ENCODE data around the gene TWSG1. TPM values are rescaled to one million over a fixed set of nuclear protein-coding genes. Genes with fewer than 3 reads are reported as not detected.

Gene TWSG1
- total RNA-seq, 1 donor from 2014 or later = 25.8 TPM

DNA sequence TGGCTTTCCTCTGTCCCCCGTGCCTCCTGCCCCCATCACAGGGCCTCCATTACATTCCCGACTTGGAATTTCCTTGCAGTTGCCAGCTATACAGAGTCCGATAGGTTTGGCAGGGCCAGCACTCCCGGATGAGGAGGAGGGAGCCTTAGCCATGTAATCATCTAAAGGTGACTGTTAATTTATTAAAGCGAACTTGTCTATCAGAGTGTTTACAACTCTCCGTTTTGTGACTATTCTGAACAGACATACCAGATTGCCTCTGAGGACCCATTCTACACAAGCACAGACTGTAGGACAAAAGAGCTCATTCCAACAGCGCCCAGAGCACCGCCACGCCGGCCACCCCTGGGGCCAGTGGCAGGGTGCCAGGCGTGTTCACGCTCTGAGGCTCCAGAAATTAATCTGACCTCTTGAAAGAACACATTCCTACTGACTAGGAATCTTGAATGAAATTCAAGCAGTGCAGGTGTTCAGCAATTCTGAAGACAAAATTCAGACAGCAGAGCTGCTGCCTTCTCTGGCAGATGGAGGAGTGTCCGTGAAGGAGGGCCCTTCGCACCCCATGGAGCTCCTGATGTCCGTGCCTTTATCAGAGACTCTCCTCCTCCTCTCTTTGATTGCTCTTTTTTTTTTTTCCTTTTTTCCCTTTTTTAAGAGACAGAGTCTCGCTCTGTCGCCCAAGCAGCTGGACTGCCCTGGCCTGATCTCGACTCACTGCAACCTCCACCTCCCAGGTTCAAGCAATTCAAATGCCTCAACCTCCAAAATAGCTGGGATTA, 82.7 kb downstream of the TWSG1 start:
- Histone ChIP-seq H3K36me3 (ENCODE audit: control insufficient read depth, insufficient read depth, low read length) (no peaks in the 10 kb centered on the region), H3K27me3 (ENCODE audit: control insufficient read depth, insufficient read depth, low read length) (no peaks in the 10 kb centered on the region), H3K4me3 (ENCODE audit: low read depth, low read length) (no peak overlapping the region)
- TF ChIP-seq, protein P1, sequence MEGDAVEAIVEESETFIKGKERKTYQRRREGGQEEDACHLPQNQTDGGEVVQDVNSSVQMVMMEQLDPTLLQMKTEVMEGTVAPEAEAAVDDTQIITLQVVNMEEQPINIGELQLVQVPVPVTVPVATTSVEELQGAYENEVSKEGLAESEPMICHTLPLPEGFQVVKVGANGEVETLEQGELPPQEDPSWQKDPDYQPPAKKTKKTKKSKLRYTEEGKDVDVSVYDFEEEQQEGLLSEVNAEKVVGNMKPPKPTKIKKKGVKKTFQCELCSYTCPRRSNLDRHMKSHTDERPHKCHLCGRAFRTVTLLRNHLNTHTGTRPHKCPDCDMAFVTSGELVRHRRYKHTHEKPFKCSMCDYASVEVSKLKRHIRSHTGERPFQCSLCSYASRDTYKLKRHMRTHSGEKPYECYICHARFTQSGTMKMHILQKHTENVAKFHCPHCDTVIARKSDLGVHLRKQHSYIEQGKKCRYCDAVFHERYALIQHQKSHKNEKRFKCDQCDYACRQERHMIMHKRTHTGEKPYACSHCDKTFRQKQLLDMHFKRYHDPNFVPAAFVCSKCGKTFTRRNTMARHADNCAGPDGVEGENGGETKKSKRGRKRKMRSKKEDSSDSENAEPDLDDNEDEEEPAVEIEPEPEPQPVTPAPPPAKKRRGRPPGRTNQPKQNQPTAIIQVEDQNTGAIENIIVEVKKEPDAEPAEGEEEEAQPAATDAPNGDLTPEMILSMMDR (IDR thresholded peaks at IDR 0.05; ENCODE audit: insufficient read depth, low read length, severe bottlenecking) = no peak
- DNase-seq (ENCODE audit: low read depth) (peak; percentile 39), FAIRE-seq (no peak)

DNA sequence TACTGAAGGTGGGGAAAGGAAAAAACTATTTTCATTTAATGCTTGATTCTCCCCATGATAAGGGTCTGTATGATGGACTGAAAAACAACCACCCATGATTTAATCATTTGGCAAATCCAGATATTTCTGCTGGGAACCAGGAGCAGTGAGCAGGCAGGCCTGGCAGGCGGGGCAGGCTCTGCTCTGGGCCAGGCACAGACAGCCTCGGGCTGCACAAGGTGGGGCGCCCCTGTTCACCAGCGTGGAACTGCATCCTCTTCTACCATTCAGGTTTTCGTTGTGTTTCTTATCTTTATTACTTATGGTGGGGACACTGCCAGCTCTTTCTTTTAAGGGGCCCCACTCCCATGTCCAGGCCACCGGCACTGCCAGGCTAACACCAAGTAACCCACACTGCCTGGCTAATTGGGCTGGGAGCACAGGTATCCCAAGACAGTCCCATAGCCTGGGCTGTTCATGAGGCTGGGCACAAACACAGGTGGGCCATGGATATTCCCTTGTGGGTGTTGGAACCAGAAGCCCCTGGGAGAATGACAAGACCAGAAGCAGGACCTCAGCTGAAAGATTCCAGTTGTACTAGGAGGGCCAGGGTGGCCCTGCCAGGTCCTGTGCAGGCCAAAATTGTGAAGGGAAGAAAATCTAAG, 83.6 kb downstream of the TWSG1 start:
- no peak for FAIRE-seq
- H3K27me3 ChIP-seq (ENCODE audit: control insufficient read depth, insufficient read depth, low read length) = no peaks in the 10 kb centered on the region
- TF ChIP-seq, protein P1 (IDR thresholded peaks at IDR 0.05; ENCODE audit: insufficient read depth, low read length, severe bottlenecking) = no peak

DNA sequence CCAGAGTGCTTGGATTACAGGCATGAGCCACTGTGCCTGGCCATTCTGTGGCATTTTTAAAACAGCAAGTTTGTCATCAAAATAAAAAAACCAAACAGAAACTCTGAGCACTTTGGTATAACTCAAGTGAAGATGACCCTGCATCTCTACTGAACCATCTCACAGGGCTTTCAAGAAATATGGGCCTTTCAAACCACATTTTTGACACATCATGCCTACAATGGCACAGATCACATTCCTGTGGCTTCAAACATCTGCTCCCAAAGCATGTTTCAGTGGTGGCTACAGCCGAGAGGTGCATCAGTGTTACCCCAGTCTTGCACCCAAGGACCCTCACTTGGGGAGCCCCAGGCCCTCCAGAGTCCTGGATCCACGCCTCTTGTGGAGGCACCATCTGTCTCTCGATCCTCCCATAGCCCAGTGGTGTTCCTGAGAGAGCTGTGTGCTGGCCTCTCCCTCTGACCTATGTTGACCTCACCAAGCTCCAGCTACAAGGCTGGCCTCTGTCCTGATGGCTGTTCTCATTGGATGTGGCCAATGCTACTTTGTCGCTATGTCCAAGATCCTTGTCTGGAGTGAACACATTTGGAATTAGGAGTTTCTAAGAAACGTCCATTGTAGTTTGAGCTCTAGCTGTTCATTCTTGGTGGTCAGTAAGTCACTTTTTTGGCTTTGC, 85.5 kb downstream of the TWSG1 start:
- Histone ChIP-seq H3K4me3 (ENCODE audit: low read depth, low read length) (no peak overlapping the region), H3K27me3 (ENCODE audit: control insufficient read depth, insufficient read depth, low read length) (no peaks in the 10 kb centered on the region), H3K36me3 (ENCODE audit: control insufficient read depth, insufficient read depth, low read length) (no peaks in the 10 kb centered on the region)
- TF ChIP-seq, protein P1 (IDR thresholded peaks at IDR 0.05; ENCODE audit: insufficient read depth, low read length, severe bottlenecking) = no peak
- DNase-seq (ENCODE audit: low read depth) (no peak), FAIRE-seq (no peak)

More for the DNA sequence above, 83.6 kb downstream of the TWSG1 start:
- H3K4me3 ChIP-seq (ENCODE audit: low read depth, low read length) = no peak overlapping the region
- DNase-seq (ENCODE audit: low read depth) = no peak
- H3K36me3 ChIP-seq (ENCODE audit: control insufficient read depth, insufficient read depth, low read length) = no peaks in the 10 kb centered on the region

DNA sequence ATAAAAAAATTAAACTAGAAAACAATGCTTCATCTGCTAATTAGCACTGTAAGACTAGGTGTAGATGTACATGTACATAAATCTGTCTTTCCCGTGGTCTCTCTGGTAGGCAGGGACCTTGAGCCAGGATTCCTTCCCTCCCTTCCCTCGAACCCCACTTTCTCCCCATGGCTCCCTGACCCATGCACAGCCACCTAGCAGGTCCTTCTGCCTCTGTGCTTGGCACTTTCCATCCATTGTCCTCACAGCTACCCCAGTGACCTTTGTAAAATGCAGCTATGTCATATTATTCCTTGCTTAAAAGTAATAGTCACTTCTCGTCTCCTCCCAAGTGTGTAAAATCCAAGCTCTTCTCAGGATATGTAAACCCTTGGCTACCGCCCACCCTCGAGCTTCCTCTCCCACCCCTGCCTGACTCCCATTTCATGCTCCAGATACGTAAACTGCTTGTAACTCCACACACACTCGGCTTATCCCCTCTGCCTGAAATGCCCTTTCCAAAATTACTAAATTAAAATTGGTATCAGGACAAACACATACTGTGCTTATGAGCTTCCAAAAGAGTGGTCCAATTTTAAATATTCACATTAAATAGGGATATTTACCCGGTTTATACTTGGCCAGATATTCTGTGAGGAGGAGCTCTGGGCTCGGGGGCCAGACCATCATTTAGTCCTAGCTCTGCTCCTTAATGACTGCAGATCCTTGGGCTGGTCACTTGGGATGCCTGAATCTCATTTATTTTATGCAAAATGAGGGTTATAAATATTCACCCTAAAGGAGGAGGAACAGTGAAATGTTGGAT, 86.7 kb downstream of the TWSG1 start:
- Histone ChIP-seq H3K4me3 (ENCODE audit: low read depth, low read length) (no peak overlapping the region), H3K36me3 (ENCODE audit: control insufficient read depth, insufficient read depth, low read length) (no peaks in the 10 kb centered on the region), H3K27me3 (ENCODE audit: control insufficient read depth, insufficient read depth, low read length) (no peaks in the 10 kb centered on the region)
- TF ChIP-seq, protein P1 (IDR thresholded peaks at IDR 0.05; ENCODE audit: insufficient read depth, low read length, severe bottlenecking) = no peak
- FAIRE-seq (no peak), DNase-seq (ENCODE audit: low read depth) (no peak)

DNA sequence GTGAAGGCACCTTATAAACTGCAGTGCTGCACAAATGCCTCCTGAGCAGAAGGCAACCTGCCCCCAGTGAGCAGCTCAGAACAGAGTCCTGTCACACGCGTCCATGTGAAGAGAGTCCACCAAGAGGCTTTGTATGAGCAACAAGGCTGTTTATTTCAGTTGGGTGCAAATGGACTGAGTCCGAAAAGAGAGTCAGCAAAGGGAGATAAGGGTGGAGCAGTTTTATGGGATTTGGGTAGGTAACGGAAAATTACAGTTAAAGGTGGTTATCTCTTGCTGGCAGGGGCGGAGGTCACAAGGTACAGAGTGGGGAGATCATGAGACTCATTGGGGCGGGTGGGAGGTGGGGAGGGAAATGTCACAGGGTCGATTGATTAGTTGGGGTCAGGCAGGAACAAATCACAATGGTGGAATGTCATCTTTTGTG, 87.3 kb downstream of the TWSG1 start:
- no peak overlapping the region for H3K4me3 ChIP-seq (ENCODE audit: low read depth, low read length)
- TF ChIP-seq, protein P1 (IDR thresholded peaks at IDR 0.05; ENCODE audit: insufficient read depth, low read length, severe bottlenecking) = no peak
- H3K36me3 ChIP-seq (ENCODE audit: control insufficient read depth, insufficient read depth, low read length) = no peaks in the 10 kb centered on the region
- FAIRE-seq = no peak
- no peaks in the 10 kb centered on the region for H3K27me3 ChIP-seq (ENCODE audit: control insufficient read depth, insufficient read depth, low read length)
- DNase-seq (ENCODE audit: low read depth) = no peak
